ENCODE results near the gene COL4A1. TPM values are rescaled to one million over a fixed set of nuclear protein-coding genes. Genes with fewer than 3 reads are reported as not detected.

COL4A1 gene
- total RNA-seq, 1 donor from 2014 or later: 2,489 TPM

GRCh38 chr13:110118106-110118505, 188.9 kb downstream of the COL4A1 start:
- Histone ChIP-seq H3K9ac (ENCODE audit: low read length) (no peak overlapping the region), H3K27ac (ENCODE audit: low read depth, low read length) (no peak overlapping the region), H3K4me1 (ENCODE audit: insufficient read depth, low read length) (peaks cover 26% of the 10 kb centered on the region), H2AFZ (ENCODE audit: low read depth, low read length) (no peak overlapping the region), H4K20me1 (ENCODE audit: insufficient read depth, low read length) (no peaks in the 10 kb centered on the region), H3K9me3 (ENCODE audit: insufficient read depth, low read depth, low read length) (no peaks in the 10 kb centered on the region), H3K79me2 (ENCODE audit: insufficient read depth, low read length) (no peaks in the 10 kb centered on the region), H3K36me3 (ENCODE audit: insufficient read depth, low read length) (no peaks in the 10 kb centered on the region), H3K4me3 (ENCODE audit: insufficient read depth, low read depth, low read length) (no peak overlapping the region), H3K4me2 (ENCODE audit: low read length) (no peak overlapping the region), H3K27me3 (ENCODE audit: insufficient read depth, low read length) (no peaks in the 10 kb centered on the region)
- H3K36me3 Mint-ChIP-seq (ENCODE audit: low read depth, unreplicated experiment): no peaks in the 10 kb centered on the region
- H3K9me3 Mint-ChIP-seq (ENCODE audit: unreplicated experiment): no peaks in the 10 kb centered on the region
- no peak for FAIRE-seq
- no peak for TF ChIP-seq EZH2 (IDR thresholded peaks at IDR 0.05; ENCODE audit: insufficient read depth, low read length)
- no peak for TF ChIP-seq CTCF (IDR thresholded peaks at IDR 0.05; ENCODE audit: insufficient read depth, low read depth, low read length)
- no peak overlapping the region for H3K4me3 Mint-ChIP-seq (ENCODE audit: unreplicated experiment)
- peaks cover 14% of the 10 kb centered on the region for H3K4me1 Mint-ChIP-seq (ENCODE audit: low read depth, unreplicated experiment)
- H3K27me3 Mint-ChIP-seq (ENCODE audit: low read depth, unreplicated experiment): peaks cover 3% of the 10 kb centered on the region
- no peak for DNase-seq (ENCODE audit: low read depth)
- H3K27ac Mint-ChIP-seq (ENCODE audit: unreplicated experiment): no peak overlapping the region

DNA sequence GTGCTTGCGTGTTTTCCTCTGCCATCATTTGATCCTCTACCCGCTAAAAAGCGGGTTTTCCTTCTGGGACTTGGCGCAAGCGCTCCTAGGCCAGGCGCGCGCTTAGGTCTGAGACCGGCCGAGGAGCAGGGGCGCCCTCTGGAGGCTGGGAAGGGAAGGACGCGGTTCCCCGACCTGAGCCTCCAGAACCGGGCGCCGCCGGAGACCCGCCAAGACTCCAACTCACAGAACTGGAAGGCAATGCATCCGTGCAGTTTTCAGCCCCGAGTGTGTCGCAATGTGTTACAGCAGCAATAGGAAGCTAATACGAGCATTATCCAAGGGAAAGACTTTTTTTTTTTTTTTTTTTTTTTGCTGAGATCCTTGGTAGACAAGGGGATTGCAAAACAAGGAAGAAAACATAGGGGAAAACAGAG, 190.9 kb downstream of the COL4A1 start:
- peak overlapping the region; percentile 69 for H3K4me3 Mint-ChIP-seq (ENCODE audit: unreplicated experiment)
- H3K4me1 Mint-ChIP-seq (ENCODE audit: low read depth, unreplicated experiment): peaks cover 10% of the 10 kb centered on the region
- Histone ChIP-seq H3K79me2 (ENCODE audit: insufficient read depth, low read length) (no peaks in the 10 kb centered on the region), H3K36me3 (ENCODE audit: insufficient read depth, low read length) (no peaks in the 10 kb centered on the region), H3K27ac (ENCODE audit: low read depth, low read length) (no peak overlapping the region), H3K27me3 (ENCODE audit: insufficient read depth, low read length) (no peaks in the 10 kb centered on the region), H3K4me2 (ENCODE audit: low read length) (no peak overlapping the region), H3K4me3 (ENCODE audit: insufficient read depth, low read depth, low read length) (no peak overlapping the region), H3K4me1 (ENCODE audit: insufficient read depth, low read length) (peaks cover 26% of the 10 kb centered on the region), H4K20me1 (ENCODE audit: insufficient read depth, low read length) (no peaks in the 10 kb centered on the region), H3K9me3 (ENCODE audit: insufficient read depth, low read depth, low read length) (no peaks in the 10 kb centered on the region), H3K9ac (ENCODE audit: low read length) (no peak overlapping the region), H2AFZ (ENCODE audit: low read depth, low read length) (no peak overlapping the region)
- no peaks in the 10 kb centered on the region for H3K9me3 Mint-ChIP-seq (ENCODE audit: unreplicated experiment)
- H3K27ac Mint-ChIP-seq (ENCODE audit: unreplicated experiment): peak overlapping the region; percentile 67
- no peak for DNase-seq (ENCODE audit: low read depth)
- peak; percentile 34 for TF ChIP-seq CTCF (IDR thresholded peaks at IDR 0.05; ENCODE audit: insufficient read depth, low read depth, low read length)
- TF ChIP-seq EZH2 (IDR thresholded peaks at IDR 0.05; ENCODE audit: insufficient read depth, low read length): no peak
- peaks cover 3% of the 10 kb centered on the region for H3K27me3 Mint-ChIP-seq (ENCODE audit: low read depth, unreplicated experiment)
- no peak for FAIRE-seq
- no peaks in the 10 kb centered on the region for H3K36me3 Mint-ChIP-seq (ENCODE audit: low read depth, unreplicated experiment)

DNA sequence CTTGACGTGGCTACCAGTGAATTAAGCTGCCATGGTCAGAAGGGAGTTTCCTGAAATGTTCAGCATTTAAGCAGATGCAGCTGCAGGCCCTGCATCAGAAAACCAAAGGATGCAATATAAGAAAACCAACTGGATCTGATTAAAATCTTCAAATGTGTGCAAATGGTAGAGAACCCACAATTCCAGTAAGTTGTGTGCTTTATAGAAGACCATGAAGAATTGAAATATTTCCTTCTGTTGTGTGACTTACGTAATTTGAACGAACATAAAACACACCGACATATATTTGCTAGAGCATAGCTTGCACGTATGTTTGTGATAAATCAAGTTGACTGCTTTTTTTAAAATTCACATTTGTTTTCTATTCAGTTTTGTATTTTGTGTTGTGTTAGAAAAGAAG, 191.4 kb downstream of the COL4A1 start:
- Histone ChIP-seq H3K4me2 (ENCODE audit: low read length) (no peak overlapping the region), H4K20me1 (ENCODE audit: insufficient read depth, low read length) (no peaks in the 10 kb centered on the region), H3K36me3 (ENCODE audit: insufficient read depth, low read length) (no peaks in the 10 kb centered on the region), H3K27me3 (ENCODE audit: insufficient read depth, low read length) (no peaks in the 10 kb centered on the region), H2AFZ (ENCODE audit: low read depth, low read length) (no peak overlapping the region), H3K4me3 (ENCODE audit: insufficient read depth, low read depth, low read length) (no peak overlapping the region), H3K79me2 (ENCODE audit: insufficient read depth, low read length) (no peaks in the 10 kb centered on the region), H3K9me3 (ENCODE audit: insufficient read depth, low read depth, low read length) (no peaks in the 10 kb centered on the region), H3K27ac (ENCODE audit: low read depth, low read length) (no peak overlapping the region), H3K9ac (ENCODE audit: low read length) (no peak overlapping the region), H3K4me1 (ENCODE audit: insufficient read depth, low read length) (peaks cover 23% of the 10 kb centered on the region)
- no peaks in the 10 kb centered on the region for H3K9me3 Mint-ChIP-seq (ENCODE audit: unreplicated experiment)
- no peak for DNase-seq (ENCODE audit: low read depth)
- H3K36me3 Mint-ChIP-seq (ENCODE audit: low read depth, unreplicated experiment): no peaks in the 10 kb centered on the region
- peaks cover 10% of the 10 kb centered on the region for H3K4me1 Mint-ChIP-seq (ENCODE audit: low read depth, unreplicated experiment)
- H3K27ac Mint-ChIP-seq (ENCODE audit: unreplicated experiment): no peak overlapping the region
- peaks cover 3% of the 10 kb centered on the region for H3K27me3 Mint-ChIP-seq (ENCODE audit: low read depth, unreplicated experiment)
- TF ChIP-seq EZH2 (IDR thresholded peaks at IDR 0.05; ENCODE audit: insufficient read depth, low read length) (no peak), CTCF (IDR thresholded peaks at IDR 0.05; ENCODE audit: insufficient read depth, low read depth, low read length) (no peak)
- H3K4me3 Mint-ChIP-seq (ENCODE audit: unreplicated experiment): no peak overlapping the region
- FAIRE-seq: peak; percentile 47
